NCI-H524 (cell line): ENCODE data around the gene OPN1SW.
A peak's percentile ranks its signal among the peaks of the same experiment; 100 is the strongest.

Experiments used
- DNase-seq, 2 experiments: peaks; one replicate each; lab custom pipeline; 2025; lab: John Stamatoyannopoulos, UW

Gene OPN1SW

GRCh38 chr7:128792471-128793180 is 17.0 kb upstream of the OPN1SW start:
- DNase-seq = peak; percentile 59 to 61

- DNase-seq = peak in 1 of 2 experiments; percentile 9
Observed at GRCh38 chr7:128791972-128792327, 16.4 kb upstream of the OPN1SW start.

DNA sequence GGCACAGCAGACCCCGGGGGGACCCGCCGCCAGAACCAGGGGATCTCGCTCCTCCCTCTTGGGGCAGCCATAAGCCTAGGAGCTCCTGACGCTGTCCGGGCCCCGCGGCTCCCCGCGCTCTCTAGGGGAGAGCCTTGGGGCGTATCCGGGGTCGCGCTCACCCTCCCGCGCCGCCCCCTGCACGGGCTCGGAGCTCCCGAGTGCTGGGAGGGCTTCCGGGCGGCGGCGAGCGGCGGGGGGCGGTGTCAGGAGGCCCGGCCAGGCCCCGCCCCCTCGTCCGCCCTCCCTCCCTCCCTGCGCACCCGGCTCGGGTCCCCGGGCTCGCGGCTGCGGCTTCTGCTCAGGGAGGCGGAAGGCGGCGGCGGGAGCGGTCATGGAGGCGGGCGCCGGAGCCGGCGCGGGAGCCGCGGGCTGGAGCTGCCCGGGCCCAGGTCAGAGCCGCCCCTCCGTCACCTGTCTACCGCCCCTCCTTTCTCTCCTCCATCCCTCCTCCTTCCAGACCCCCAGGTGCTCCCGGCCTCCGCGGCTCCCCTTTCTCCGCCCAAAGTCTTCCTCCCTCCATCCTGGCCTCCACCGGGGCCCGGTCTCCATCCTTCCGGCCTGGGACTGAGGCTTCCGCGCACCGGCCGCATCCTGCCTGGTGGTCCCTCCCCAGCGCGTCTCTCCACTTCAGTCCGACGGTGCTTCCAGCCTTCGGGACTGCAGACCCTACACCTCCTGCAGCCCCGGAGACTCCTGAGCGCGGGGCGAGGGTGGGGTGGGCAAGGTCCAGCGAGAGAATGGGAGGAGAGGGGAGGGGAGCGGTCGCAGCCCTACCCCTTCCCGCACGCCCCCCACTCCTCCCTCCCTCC is 15.8 kb upstream of the OPN1SW start, which contains the start of gene CCDC136:
CCDC136 (plus strand) TSS at position 848 of the 851 bp plus-strand sequence. CDS start 444 bp downstream, outside the sequence.
- DNase-seq = peak in 1 of 2 experiments; percentile 44

GRCh38 chr7:128790315-128791041 is 14.9 kb upstream of the OPN1SW start:
- peak in 1 of 2 experiments; percentile 33 for DNase-seq

DNA sequence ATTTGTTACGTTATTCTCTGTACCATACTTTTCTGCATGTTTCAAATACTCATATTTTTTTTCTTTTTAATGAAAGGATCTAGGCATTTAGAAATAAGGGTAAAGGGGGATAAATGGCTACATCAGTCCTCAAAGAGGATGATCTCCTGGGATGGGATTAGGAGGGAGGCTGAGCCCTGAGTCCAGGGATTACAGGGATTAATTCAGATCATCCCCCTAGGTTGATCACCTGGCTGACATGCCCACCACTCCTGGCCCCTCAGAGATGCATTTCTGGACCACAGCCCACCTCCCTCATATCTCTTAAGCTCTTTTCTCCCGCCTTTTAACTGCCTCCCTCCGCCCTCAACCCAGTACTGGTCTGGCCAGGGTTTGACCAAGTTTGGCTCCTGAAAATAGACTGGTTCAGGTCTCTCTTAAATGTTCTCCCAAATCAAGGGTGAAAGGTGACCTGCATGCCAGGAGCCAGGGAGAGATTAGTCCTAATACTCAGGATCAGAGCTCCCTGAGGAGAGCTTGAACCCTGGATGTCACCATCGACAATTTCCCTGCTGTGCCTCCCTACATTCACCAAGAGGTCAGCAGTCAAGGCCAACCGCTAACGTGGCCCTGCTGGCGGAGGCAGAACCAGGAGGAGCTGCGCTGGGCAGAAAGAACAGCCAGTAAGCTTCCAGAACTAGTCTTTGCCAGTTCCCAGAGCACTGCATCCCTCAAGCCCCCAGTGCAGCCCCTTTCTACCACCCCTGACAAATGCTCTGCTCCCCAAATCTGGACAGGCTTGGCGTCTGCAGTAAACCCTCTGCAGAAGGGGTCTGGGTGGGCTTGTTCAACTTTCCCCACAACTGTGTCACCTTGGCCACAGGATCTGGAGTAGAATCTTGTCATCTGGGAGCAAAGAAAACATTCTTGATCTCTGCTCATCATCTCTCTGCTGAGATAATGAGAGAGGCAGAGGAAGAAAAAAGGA is 13.1 kb upstream of the OPN1SW start:
- peak in 1 of 2 experiments; percentile 30 for DNase-seq

DNA sequence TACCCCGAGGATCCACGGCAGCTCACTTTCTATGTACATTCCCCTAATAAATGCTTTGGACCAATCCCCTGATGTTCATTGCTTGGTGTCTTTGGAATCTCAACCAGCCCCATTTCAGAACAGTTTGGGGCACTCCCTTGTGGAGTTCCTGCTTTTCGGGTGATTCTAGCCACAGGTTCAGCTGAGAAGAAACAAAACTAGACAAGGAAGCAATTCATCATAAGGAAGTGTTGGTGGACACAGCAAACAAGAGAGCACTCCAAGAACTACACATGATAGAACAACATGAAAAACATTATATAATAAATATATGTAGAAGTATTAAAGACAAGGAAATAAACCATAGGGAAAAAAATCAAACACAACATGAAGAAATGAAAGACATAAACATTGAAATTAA is 10.1 kb upstream of the OPN1SW start:
- DNase-seq = no peak

DNA sequence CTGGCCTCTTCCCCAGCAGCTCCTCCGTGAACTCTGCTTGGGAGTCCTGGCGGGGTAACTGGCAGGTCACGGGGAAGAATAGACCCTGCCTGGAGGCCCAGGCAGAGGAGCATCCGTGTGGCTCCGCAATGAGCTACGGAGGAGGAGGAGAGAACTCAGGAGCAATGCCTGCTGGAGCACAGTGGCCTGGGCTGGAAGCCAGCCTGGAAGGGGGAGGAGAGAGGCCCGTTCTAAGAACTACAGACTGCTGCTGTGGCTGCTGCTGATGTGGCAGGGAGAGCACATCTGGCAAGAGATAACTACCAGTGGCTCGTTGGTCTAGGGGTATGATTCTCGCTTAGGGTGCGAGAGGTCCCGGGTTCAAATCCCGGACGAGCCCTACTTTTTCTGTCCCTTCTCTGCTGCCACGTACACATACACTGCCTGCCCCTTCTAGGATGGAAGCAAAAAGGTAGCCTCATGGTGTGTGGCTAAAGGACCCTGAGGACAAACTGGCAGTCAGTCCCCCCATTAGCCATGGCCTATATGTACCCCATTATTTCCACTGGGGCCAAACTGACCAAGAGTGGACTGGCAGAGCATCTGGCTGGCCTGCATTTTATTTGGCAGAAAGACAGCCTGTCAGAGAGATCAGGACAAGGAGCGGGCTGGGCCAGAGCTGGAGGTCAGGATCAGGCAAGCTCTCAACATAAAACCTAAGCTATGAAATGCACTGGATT is 7.7 kb upstream of the OPN1SW start:
- peak in 1 of 2 experiments; percentile 8 for DNase-seq

DNA sequence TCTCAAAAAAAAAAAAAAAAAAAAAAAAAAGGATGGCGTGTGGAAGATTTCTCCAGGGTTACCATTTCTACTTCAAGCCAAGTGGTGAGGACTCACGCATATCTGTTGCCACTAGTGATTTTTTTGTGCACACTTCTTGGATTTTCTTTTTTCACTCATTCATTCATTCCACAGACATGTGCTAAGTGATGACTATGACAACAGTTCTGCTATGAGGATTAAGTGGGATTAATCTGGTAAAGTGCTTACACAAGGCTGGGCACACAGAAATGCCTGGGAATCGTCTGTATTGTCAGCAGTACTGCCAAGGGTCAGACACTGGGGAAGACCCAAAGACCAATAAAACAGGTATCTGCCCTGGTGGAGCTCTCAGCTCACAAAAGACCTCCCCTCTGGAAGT is 6.3 kb upstream of the OPN1SW start:
- peak in 1 of 2 experiments; percentile 7 for DNase-seq

- no peak for DNase-seq
Observed at GRCh38 chr7:128781126-128781525, 5.5 kb upstream of the OPN1SW start.

DNA sequence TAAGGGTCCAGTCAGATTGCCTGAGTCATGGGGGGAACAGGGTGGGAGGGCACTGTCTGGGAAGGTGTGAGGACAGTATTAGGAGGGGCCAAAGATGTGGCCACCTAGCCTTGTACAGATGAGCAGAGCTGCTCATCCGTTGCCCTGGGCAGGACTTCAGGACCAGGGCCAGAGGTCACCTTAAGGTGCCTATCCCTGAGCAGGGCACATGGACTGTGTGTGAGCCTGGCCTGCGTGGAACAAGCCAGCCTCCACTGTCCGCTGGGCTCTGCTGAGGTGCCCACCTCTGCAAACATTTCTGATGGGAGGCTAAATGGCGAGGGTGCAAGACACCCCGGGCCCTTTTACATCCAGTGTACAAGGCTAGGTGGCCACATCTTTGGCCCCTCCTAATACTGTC is 3.4 kb upstream of the OPN1SW start:
- DNase-seq = no peak

- DNase-seq = no peak
Observed at GRCh38 chr7:128777156-128778123, 1.8 kb upstream of the OPN1SW start.

- DNase-seq = no peak
Observed at GRCh38 chr7:128774921-128775320, 673 bp downstream of the OPN1SW start.

GRCh38 chr7:128774029-128774689 is 1.4 kb downstream of the OPN1SW start:
- no peak for DNase-seq

DNA sequence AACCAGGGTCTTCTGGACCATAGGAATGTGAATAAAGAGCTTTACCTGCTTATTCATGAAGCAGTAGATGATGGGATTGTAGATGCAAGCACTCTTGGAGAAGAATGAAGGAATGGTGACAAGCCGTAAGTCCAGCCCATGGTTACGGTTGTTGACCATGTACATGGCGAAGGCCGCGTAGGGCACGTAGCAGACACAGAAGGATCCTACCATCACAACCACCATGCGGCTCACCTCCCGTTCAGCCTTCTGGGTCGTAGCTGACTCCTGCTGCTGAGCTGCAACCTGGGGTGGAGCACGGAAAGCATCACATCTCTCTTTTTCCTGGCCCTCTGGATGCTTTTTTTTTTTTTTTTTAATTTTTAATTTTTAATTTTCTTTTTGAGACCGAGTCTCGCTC is 2.0 kb downstream of the OPN1SW start:
- DNase-seq = no peak

DNA sequence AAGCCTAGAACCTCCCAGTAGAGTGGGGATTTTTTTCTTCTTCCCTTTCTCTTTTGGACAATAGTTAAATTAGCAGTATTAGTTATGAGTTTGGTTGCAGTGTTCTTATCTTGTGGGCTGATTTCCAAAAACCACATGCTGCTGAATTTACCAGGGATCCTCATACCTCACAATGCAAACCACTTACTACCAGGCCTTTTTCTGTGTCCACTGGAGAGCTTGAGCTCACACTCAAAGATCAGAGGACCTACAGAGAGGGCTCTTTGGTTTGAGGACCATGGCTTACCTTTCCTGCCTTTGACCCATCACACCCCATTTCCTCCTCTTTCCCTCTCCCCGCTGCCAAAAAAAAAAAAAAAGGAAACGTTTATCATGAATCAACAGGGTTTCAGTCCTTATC is 5.4 kb downstream of the OPN1SW start:
- no peak for DNase-seq

DNA sequence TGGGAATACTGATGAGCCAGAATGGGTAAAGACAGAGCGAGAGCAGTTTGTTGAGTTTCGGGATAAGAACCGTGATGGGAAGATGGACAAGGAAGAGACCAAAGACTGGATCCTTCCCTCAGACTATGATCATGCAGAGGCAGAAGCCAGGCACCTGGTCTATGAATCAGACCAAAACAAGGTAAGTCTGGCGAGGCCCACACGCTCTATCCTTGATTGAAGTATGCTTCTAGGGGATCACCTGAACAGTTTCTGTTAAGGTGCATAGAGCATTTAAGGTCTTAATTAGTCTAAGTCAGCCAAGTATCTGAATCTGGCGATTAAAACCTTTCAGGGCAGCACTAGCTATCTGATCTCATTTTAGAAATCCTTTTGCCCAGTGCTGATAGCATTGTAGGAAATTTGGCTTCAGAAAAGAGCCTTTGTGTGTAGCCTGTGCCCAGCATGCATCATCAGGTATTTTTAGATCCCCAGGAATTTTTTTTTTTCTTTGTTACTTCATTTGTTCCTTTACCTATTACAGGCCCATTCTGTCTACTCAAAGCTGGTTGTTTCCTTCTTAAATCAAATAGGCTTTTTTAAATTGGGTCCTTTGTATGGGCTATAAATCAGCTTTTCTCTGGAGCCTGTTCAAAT is 8.0 kb downstream of the OPN1SW start:
- no peak for DNase-seq

DNA sequence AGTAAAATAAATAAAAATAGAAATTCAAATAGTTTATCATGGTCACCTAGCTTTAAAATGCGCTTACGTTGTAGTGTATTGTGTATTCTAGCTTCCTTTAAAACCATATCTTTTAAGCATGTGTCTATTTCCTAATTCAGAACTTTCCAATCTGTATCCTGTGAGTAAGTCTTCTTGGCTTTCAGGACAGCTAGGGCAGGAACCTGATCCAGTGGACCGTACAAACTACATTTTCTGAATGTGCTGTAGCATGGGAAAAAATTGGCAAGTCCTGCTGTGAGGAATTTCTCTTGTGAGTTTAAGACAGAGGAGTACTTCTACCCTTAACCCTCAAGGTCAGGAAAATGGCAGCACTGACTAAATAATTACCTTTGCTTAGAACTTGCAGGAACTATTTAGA is 12.1 kb downstream of the OPN1SW start:
- DNase-seq = no peak

DNA sequence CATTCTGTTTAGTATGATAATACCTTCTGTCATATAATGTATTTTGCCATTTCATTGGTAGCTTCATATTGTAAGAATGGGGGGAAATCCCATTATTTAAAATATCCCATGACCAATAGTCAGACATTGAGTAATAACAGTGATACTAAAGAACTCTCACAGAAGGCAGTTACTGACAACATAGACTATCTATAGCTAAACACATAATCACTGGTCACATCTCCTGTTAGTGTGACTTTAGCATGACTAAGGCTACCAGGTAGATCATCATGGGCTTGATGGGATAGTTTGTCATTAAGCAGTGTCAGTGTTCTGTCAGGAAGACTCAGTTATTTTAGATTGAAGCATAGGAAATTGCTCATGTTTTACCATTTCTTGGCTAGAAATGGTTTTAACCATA is 16.4 kb downstream of the OPN1SW start:
- no peak for DNase-seq
